CD14-positive monocyte (primary cell): ENCODE results near the gene CEMP1. TPM values are rescaled to one million over a fixed set of nuclear protein-coding genes. Genes with fewer than 3 reads are reported as not detected.
A peak's percentile ranks its signal among the peaks of the same experiment; 100 is the strongest.

ENCODE experiments used
- DNase-seq, 3 donors: peaks; one replicate each; pipeline ENCODE4 v3.0.0-alpha.2; 2011 to 2022
- H2AFZ ChIP-seq: 2 replicates; pipeline ENCODE4 v1.6.0; 2012; ENCODE audit warnings: mild to moderate bottlenecking, low read depth, low read length, inconsistent platforms; ENCODE audit not compliant: insufficient read depth, poor library complexity, severe bottlenecking
- H3K27ac ChIP-seq, 2 donors: 1 replicate in 1 of 2; 2 replicates in 1 of 2; pipeline ENCODE4 v1.5.1; 2012 to 2013; ENCODE audit warnings: low read length in 2 of 2, control low read depth in 1 of 2, inconsistent platforms in 1 of 2, low read depth in 1 of 2, mild to moderate bottlenecking in 1 of 2
- H3K27me3 ChIP-seq, 2 donors: one replicate each; pipeline versions ENCODE4 v1.6.0 to v1.6.1; 2011 to 2013; ENCODE audit warnings: low read length in 2 of 2; ENCODE audit not compliant: control insufficient read depth in 2 of 2, insufficient read depth in 2 of 2
- H3K36me3 ChIP-seq, 2 donors: replicated peaks in 1 of 2; 1 replicate in 1 of 2; 2 replicates in 1 of 2; pipeline versions ENCODE4 v1.5.1 to v1.6.1; 2012 to 2013; ENCODE audit warnings: low read length in 2 of 2, control low read depth in 1 of 2, inconsistent platforms in 1 of 2, mild to moderate bottlenecking in 1 of 2; ENCODE audit not compliant: insufficient read depth in 2 of 2, control insufficient read depth in 1 of 2
- H3K4me1 ChIP-seq, 2 donors: 1 replicate in 1 of 2; 2 replicates in 1 of 2; pipeline versions ENCODE4 v1.5.1 to v1.6.1; 2012 to 2013; ENCODE audit warnings: low read length in 2 of 2, control low read depth in 1 of 2, inconsistent platforms in 1 of 2, mild to moderate bottlenecking in 1 of 2, moderate library complexity in 1 of 2; ENCODE audit not compliant: insufficient read depth in 2 of 2, control insufficient read depth in 1 of 2
- H3K4me2 ChIP-seq: replicated peaks from 2 replicates; pipeline ENCODE3; 2012; ENCODE audit warnings: low read length, moderate library complexity, mild to moderate bottlenecking; ENCODE audit not compliant: poor library complexity, severe bottlenecking; ENCODE audit errors: extremely low read depth
- H3K4me3 ChIP-seq, 3 experiments: fragments of 200-600 bp in 1 of 3; sonication (generic) in 1 of 3; replicated peaks in 1 of 3; 1 replicate in 2 of 3; 2 replicates in 1 of 3; pipeline ENCODE4 v1.5.1; 2011 to 2013; ENCODE audit warnings: low read length in 3 of 3, mild to moderate bottlenecking in 3 of 3, control low read depth in 2 of 3, low read depth in 2 of 3, inconsistent platforms in 1 of 3, moderate library complexity in 1 of 3
- H3K79me2 ChIP-seq: 2 replicates; pipeline ENCODE4 v1.6.0; 2012; ENCODE audit warnings: mild to moderate bottlenecking, control low read depth, inconsistent platforms, low read length, moderate library complexity; ENCODE audit not compliant: insufficient read depth
- H3K9ac ChIP-seq: 2 replicates; pipeline ENCODE4 v1.6.0; 2017; ENCODE audit warnings: low read length, mild to moderate bottlenecking; ENCODE audit not compliant: insufficient read depth, poor library complexity, severe bottlenecking
- H3K9me3 ChIP-seq, 2 donors: replicated peaks in 1 of 2; 1 replicate in 1 of 2; 2 replicates in 1 of 2; pipeline versions ENCODE4 v1.5.1 to v1.6.1; 2012 to 2013; ENCODE audit warnings: low read length in 2 of 2, control low read depth in 1 of 2; ENCODE audit not compliant: control insufficient read depth in 1 of 2, insufficient read depth in 1 of 2
- H4K20me1 ChIP-seq: 2 replicates; pipeline ENCODE4 v1.6.0; 2012; ENCODE audit warnings: mild to moderate bottlenecking, low read length, control low read depth, moderate library complexity; ENCODE audit not compliant: insufficient read depth
- H3K27ac Mint-ChIP-seq, 7 donors: one replicate each; pipeline ENCODE4 v1.8.0; 2020; ENCODE audit warnings: mild to moderate bottlenecking in 7 of 7, mixed read lengths in 7 of 7, moderate library complexity in 6 of 7, inconsistent platforms in 2 of 7
- H3K27me3 Mint-ChIP-seq, 3 donors: one replicate each; pipeline ENCODE4 v1.8.0; 2021 to 2022; ENCODE audit warnings: low read depth in 3 of 3, mild to moderate bottlenecking in 3 of 3, mixed read lengths in 3 of 3, moderate library complexity in 3 of 3, inconsistent platforms in 1 of 3
- H3K36me3 Mint-ChIP-seq, 2 donors: one replicate each; pipeline ENCODE4 v1.8.0; 2020; ENCODE audit warnings: mixed read lengths in 2 of 2, inconsistent platforms in 1 of 2, mild to moderate bottlenecking in 1 of 2
- H3K4me1 Mint-ChIP-seq: one replicate; pipeline ENCODE4 v1.8.0; 2020; ENCODE audit warnings: mild to moderate bottlenecking, mixed read lengths
- H3K4me3 Mint-ChIP-seq, 2 donors: one replicate each; pipeline ENCODE4 v1.8.0; 2020; ENCODE audit warnings: mild to moderate bottlenecking in 2 of 2, mixed read lengths in 2 of 2, moderate library complexity in 1 of 2
- H3K9me3 Mint-ChIP-seq, 7 donors: one replicate each; pipeline ENCODE4 v1.8.0; 2020 to 2022; ENCODE audit warnings: mixed read lengths in 7 of 7, mild to moderate bottlenecking in 6 of 7, moderate library complexity in 6 of 7, inconsistent platforms in 2 of 7
- CTCF ChIP-seq: fragments of 200-600 bp; IDR thresholded peaks from one replicate; pipeline ENCODE4 v1.8.0; 2022; ENCODE audit warnings: antibody characterized with exemption, mild to moderate bottlenecking
- WGBS: methylation state at CpG from one replicate; pipeline ENCODE4 v1.1.5; 2013; ENCODE audit warnings: missing lambda C conversion rate; ENCODE audit not compliant: insufficient coverage; 5-methylcytosine and 5-hydroxymethylcytosine counted together
- intact Hi-C, 2 donors: fragments of 100-400 bp; cut with micrococcal nuclease; formaldehyde crosslinking; loops; one replicate each; pipeline versions ENCODE4 v1.15.0 to v1.15.1; 2023
- polyA plus RNA-seq, 3 donors: library from polyadenylated mRNA; depleted of rRNA in 1 of 3; unstranded in 2 of 3; stranded (reverse) in 1 of 3; fragments of 300-500 nt in 2 of 3; fragments of >200 nt in 1 of 3; fragmentation: Illumina TruSeq in 2 of 3; gene quantifications; 1 replicate in 2 of 3; 2 replicates in 1 of 3; pipeline ENCODE4 v1.2.3, GENCODE V29; 2012 to 2021

The CEMP1 gene
- polyA plus RNA-seq, 3 donors: 0.12 to 0.56 TPM; not detected in 1

GRCh38 chr16:2487517-2487842, 43.7 kb downstream of the CEMP1 start:
- peak overlapping the region; percentile 2 to 28 for H3K27ac ChIP-seq
- no peak for TF ChIP-seq CTCF
- H3K9ac ChIP-seq: peak overlapping the region; percentile 49

GRCh38 chr16:2486645-2487516, 44.3 kb downstream of the CEMP1 start:
- H3K4me2 ChIP-seq: peak overlapping the region; percentile 57
- peak overlapping the region; percentile 49 for H3K9ac ChIP-seq
- peaks cover 13% of the 10 kb centered on the region for H4K20me1 ChIP-seq

More at GRCh38 chr16:2487517-2487842, 43.7 kb downstream of the CEMP1 start:
- H3K4me3 ChIP-seq: peak overlapping the region in 1 of 3 experiments; percentile 10
- Mint-ChIP-seq H3K4me1 (peaks cover 39% of the 10 kb centered on the region), H3K27ac (peak overlapping the region; percentile 80 to 93 (median 90)), H3K9me3 (peaks cover 0 to 2% (median 0%) of the 10 kb centered on the region in 7 donors), H3K27me3 (peaks cover 2 to 4% (median 4%) of the 10 kb centered on the region in 3 donors), H3K36me3 (peaks cover 19 to 29% of the 10 kb centered on the region in 2 donors), H3K4me3 (peak overlapping the region; percentile 66 to 86)
- H3K27me3 ChIP-seq: no peaks in the 10 kb centered on the region
- H3K9me3 ChIP-seq: no peaks in the 10 kb centered on the region
- H3K79me2 ChIP-seq: peaks cover 45% of the 10 kb centered on the region
- peak overlapping the region; percentile 69 for H2AFZ ChIP-seq
- peak overlapping the region; percentile 57 for H3K4me2 ChIP-seq
- peaks cover 9% of the 10 kb centered on the region for H4K20me1 ChIP-seq
- 27% methylated on average over 7 of the region's 8 CpGs for WGBS
- peaks cover 29 to 33% of the 10 kb centered on the region in 2 donors for H3K4me1 ChIP-seq
- peaks cover 0 to 10% of the 10 kb centered on the region in 2 donors for H3K36me3 ChIP-seq
- intact Hi-C loops: loop anchor here in 1 of 2 donors (5.0 kb wide), 1 partner anchor 145 kb away; the partner anchor contains the start of gene ABCA3
- DNase-seq: no peak

More at GRCh38 chr16:2486645-2487516, 44.3 kb downstream of the CEMP1 start:
- Histone ChIP-seq H3K27ac (peak overlapping the region; percentile 2 to 28), H3K4me3 (peak overlapping the region in 1 of 3 experiments; percentile 10), H3K79me2 (peaks cover 46% of the 10 kb centered on the region), H3K27me3 (no peaks in the 10 kb centered on the region), H3K4me1 (peaks cover 29 to 33% of the 10 kb centered on the region in 2 donors), H3K36me3 (peaks cover 0 to 10% of the 10 kb centered on the region in 2 donors), H2AFZ (peak overlapping the region; percentile 69), H3K9me3 (no peaks in the 10 kb centered on the region)
- 32% methylated on average over 28 of the region's 29 CpGs for WGBS
- intact Hi-C loops: loop anchor here in 1 of 2 donors (5.0 kb wide), 1 partner anchor 145 kb away; the partner anchor contains the start of gene ABCA3
- DNase-seq: peak; percentile 79 to 88 (median 79)
- Mint-ChIP-seq H3K27ac (peak overlapping the region; percentile 80 to 93 (median 90)), H3K4me1 (peaks cover 44% of the 10 kb centered on the region), H3K4me3 (peak overlapping the region; percentile 66 to 86), H3K27me3 (peaks cover 2 to 4% (median 4%) of the 10 kb centered on the region in 3 donors), H3K36me3 (peaks cover 22 to 33% of the 10 kb centered on the region in 2 donors), H3K9me3 (peaks cover 0 to 2% (median 0%) of the 10 kb centered on the region in 7 donors)
- TF ChIP-seq CTCF: peak; percentile 37
